ENCODE measurements around the gene CDHR3. TPM values are rescaled to one million over a fixed set of nuclear protein-coding genes. Genes with fewer than 3 reads are reported as not detected.
A peak's percentile ranks its signal among the peaks of the same experiment; 100 is the strongest.
"Not testable (repeated sequence)": the region's sequence is repeated elsewhere in the genome, so short reads cannot be mapped to it uniquely, and the experiment has no call there.

CDHR3 gene
- total RNA-seq, 1 experiment from 2014 or later: 2.0 TPM

DNA sequence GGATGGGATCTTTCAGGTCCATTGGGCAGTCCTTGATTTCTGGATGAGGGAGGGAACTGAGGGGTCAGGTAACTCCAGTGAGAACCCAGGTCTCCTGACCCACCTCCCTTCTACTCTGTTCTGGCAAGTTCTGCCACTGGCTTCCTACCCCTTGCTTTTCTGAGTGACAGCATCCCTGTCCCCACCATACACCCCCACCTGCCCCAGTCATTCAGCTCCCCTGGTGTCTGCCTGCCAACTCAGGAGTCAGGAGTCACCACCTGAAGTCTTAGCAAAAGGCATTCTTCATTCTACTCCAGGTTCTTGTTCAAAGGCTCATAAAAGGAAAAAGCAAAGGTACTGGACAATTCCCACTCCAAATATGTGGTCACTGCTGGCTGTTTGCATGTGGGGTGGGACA is 26.6 kb downstream of the CDHR3 start:
- in situ Hi-C loops (cut with HindIII; ENCODE audit: low pct_unique_long_range_greater_than_20kb, low sequenced_read_pairs): no loop called here
- no peak for DNase-seq (ENCODE audit: low read depth)

DNA sequence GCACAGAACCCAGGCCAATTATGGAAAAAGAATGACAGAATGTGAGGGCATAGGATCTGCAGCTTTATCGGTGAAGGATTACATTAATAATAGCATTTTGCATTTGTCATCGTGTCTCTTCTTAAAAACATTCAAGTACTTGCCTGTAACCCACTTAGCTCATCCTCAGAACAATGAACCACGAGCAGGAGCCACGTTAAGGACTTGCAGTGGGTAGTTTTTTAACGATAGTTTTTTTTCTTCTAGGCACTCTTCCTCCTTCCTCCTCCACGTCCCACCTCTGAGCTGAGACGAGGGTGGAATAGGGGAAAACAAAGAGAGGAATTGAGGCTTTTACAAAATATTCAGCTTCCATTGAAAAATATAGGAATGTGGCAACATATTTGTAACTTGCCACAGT is 27.1 kb downstream of the CDHR3 start:
- no peak for DNase-seq (ENCODE audit: low read depth)
- in situ Hi-C loops (cut with HindIII; ENCODE audit: low pct_unique_long_range_greater_than_20kb, low sequenced_read_pairs): no loop called here

DNA sequence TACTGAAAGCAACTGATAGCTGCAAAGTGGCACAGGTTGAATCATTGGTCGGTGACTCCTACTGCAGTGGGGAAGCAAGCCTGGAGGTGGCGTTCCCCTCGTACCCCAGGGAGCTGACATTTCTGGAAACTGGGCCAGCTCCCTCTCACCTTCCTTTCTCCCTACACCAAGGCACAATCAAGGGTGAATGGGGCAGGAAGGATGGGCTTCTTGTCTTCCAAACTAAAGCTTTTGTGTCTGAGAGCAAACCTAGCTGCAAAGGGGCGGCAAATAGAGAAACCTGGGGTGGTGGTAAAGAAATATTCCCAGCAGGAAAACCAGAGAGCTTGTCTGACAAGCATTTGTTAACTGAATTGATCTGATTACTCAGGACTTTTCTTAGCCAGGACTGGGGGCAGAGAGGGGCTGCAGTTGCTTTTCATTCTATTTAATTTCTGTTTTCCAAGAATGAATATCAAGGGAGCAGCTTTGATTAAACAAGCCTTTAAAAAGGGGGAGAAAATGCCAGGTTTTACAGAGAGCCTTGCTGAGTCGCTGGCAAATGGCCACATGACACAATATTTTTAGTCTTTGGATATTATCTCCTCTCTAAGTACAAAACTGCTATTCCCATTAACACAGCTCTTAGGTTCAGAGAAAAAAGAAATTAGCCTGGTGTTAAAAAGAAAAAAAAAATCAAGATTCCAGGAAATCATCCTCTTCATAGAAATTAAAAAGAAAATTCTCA is 27.8 kb downstream of the CDHR3 start:
- in situ Hi-C loops (cut with HindIII; ENCODE audit: low pct_unique_long_range_greater_than_20kb, low sequenced_read_pairs): no loop called here
- DNase-seq (ENCODE audit: low read depth): no peak

DNA sequence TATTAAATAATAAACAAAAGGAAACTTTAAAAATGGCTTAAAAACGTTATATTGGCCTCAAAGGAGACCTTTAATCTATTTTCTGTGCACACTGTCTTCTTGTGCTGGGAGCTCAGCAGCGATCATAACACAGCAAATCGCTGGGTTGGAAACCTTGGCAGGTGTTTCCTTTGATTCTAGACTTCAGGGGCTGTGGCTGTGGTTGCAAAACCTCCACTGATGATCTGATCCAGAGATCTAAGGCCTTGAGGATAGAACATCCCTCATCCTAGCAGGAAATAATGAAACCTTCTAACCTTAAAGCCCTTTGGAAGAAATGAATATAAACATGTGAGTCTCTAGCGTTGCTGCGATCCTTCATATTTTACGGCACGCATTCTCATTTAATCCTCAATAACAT is 29.8 kb downstream of the CDHR3 start:
- in situ Hi-C loops (cut with HindIII; ENCODE audit: low pct_unique_long_range_greater_than_20kb, low sequenced_read_pairs): no loop called here
- no peak for DNase-seq (ENCODE audit: low read depth)

DNA sequence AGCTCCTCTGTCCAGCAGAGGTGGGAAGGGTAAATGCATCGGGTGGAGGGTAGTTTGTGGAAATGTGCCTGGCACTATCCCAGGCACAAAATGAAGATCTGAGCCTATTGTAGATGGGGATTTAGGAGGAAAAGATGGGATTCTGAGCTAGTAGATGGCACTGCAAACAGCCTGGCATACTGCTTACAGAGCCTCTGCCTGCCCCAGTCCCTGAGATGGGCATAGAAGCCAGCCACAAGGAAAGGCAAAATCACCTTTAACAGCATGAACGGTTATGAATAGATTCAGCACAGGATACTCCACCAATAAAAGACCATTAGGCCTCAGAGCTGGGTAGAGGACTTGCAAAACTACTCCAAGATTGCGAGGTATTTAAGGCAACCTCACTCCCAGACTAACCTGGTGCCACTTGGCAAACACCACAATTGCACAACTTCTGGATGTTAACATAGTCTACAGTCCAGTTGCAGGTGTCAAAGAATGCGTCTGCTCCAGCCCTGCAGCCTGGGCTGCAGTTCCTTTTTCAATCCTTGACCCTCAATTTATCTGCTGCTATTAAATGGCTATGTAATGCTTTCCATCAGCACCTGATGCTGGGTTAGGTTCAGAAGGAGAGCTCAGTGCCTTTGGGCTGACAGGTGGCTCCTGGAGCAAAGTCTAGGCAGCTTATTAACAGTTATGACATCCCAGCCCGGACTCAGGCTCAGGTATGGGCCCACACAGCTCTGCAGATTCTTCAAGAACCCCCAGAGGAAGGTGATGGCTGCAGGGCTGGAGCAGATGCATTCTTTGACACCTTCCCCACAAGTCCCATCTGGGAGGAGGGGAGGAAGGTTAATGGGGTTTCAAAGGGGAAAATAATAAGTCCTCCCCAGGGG is 34.0 kb downstream of the CDHR3 start:
- no peak for DNase-seq (ENCODE audit: low read depth)
- in situ Hi-C loops (cut with HindIII; ENCODE audit: low pct_unique_long_range_greater_than_20kb, low sequenced_read_pairs): no loop called here

DNA sequence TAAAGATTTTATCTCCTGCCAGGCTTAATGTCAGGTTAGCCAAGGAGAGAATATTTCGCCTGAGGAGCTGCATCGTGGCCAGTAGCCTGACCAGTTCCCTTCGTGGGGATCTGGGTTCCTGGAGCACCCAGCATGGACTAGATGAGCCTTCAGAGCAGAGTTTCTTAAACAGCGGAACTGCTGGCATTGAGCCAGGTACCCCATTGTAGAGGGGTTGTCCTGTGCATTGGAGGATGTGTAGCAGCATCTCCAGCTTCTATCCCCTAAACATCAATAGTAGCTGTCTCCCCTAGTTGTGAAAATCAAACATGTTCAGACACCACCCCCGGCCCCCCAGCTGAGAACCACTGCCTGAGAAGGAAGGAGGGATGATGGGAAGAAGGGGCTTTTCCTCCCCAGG is 36.2 kb downstream of the CDHR3 start:
- DNase-seq (ENCODE audit: low read depth): no peak
- in situ Hi-C loops (cut with HindIII; ENCODE audit: low pct_unique_long_range_greater_than_20kb, low sequenced_read_pairs): no loop called here

DNA sequence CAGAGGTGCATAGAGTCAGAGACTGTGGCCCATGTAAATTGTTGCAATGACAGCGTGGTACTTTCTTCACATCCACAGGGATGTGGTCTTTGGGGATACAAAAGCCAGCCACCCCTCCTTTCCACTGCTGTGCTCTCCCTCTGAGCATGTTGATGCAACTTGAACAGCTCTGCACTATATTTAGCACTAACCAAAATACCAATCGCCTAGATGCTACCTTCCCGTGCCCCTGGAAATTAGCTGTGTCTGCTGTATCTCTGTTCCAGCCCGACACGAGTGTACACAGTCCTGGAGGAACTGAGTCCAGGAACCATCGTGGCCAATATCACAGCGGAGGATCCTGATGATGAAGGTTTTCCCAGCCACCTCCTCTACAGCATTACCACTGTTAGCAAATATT is 38.1 kb downstream of the CDHR3 start:
- in situ Hi-C loops (cut with HindIII; ENCODE audit: low pct_unique_long_range_greater_than_20kb, low sequenced_read_pairs): no loop called here
- no peak for DNase-seq (ENCODE audit: low read depth)

DNA sequence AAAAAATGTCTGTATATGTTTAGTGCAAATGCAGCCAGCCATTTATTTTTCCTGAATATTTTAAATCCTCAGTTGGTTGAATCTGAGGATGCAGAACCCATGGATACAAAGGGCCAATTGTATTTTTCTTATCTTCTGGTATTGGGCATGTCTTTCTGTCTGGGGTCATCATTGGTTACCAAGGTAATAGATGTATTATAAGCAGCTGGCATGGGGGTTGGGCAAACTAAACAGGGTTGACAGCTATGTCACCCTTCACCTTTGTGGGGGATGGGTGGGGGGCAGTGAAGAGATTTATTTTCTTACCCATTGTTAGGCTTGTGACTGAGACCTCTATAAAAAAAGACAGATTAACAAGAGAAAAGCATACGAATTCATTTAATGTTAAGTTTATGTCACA is 38.8 kb downstream of the CDHR3 start:
- no peak for DNase-seq (ENCODE audit: low read depth)
- in situ Hi-C loops (cut with HindIII; ENCODE audit: low pct_unique_long_range_greater_than_20kb, low sequenced_read_pairs): no loop called here

DNA sequence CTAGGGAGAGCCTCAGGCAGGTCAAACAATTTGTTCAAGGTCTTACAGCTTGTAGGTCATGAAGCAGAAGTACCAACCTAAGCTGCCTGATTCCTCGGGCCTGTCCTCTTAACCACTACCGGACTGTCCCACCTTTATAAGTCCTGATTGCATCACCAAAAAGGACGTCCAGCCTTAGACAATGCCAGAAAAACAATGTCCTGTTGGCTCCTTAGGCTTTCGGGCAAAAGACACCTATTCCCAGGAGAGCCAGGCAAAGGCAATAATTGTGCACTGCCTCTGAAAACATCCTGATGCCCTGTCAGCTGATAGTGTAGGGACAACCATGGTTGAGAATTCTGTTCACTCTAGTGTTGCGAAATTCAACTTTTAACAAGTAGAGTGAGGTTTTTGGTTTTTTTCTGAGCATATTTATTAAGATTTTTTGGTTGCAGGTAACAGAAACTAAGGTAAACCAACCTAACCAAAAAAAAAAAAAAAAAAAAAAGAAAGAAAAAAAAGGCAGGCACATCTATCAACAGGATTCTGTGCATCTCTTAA is 40.5 kb downstream of the CDHR3 start:
- in situ Hi-C loops (cut with HindIII; ENCODE audit: low pct_unique_long_range_greater_than_20kb, low sequenced_read_pairs): no loop called here
- no peak for DNase-seq (ENCODE audit: low read depth)

DNA sequence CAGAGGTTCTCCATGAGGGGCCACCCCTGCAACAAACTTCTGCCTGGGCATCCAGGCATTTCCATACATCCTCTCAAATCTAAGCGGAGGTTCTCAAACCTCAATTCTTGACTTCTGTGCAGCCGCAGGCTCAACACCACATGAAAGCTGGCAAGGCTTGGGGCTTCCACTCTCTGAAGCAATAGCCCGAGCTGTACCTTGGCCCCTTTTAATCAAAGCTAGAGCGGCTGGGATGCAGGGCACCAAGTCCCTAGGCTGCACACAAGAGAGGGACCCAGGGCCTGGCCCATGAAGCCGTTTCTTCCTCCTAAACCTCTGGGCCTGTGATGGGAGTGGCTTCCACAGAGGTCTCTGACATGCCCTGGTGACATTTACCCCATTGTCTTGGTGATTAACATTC is 43.8 kb downstream of the CDHR3 start:
- in situ Hi-C loops (cut with HindIII; ENCODE audit: low pct_unique_long_range_greater_than_20kb, low sequenced_read_pairs): no loop called here
- no peak for DNase-seq (ENCODE audit: low read depth)

DNA sequence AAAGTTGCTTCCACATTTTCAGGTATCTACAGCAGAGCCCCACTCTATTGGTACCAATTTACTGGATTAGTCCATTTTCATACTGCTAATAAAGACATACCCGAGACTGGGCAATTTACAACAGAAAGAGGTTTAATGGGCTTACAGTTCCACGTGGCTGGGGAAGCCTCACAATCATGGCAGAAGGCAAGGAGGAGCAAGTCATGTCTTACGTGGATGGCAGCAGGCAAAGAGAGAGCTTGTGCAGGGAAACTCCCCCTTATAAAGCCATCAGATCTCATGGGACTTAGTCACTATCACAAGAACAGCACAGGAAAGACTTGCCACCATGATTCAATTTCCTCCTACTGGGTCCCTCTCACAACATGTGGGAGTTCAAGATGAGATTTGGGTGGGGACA is 44.7 kb downstream of the CDHR3 start:
- DNase-seq (ENCODE audit: low read depth); in situ Hi-C loops (cut with HindIII; ENCODE audit: low pct_unique_long_range_greater_than_20kb, low sequenced_read_pairs): not testable (repeated sequence)

DNA sequence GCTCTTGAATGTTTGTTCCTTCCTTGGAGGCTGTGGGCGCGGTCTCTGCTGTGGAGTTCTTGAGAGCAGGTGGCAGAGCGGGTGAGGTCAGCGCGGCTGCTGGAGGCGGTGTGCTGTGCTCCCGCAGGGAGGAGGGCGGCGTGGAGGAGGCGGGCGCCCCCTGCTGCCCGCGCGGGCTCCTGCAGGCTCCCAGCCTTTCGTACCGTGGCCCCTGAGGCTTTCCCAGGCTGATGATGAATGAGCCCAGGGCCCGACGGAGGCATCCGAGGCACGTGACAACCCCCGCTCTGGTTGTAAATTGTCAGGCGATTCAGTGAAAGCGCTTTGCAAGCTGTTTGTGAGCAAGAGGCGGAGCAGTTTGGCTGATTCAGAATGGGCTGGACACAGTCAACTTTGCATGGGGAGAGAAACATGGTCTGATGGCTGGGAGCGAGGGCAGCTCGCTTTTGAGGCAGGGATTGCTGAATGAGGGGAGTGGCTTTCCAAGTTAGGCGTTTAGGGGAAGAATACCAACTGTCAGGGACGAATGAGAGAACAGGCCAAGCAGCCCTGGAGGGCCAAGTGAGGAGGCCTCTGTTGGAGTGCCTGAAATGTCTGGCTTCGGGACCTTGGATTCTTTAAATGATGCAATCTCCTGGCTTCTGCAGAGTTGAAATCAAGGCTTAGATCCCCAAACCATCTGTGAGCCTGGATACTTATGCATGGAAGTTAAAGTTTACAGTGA is 46.6 kb downstream of the CDHR3 start:
- DNase-seq (ENCODE audit: low read depth): peak; percentile 99
- in situ Hi-C loops (cut with HindIII; ENCODE audit: low pct_unique_long_range_greater_than_20kb, low sequenced_read_pairs): no loop called here

DNA sequence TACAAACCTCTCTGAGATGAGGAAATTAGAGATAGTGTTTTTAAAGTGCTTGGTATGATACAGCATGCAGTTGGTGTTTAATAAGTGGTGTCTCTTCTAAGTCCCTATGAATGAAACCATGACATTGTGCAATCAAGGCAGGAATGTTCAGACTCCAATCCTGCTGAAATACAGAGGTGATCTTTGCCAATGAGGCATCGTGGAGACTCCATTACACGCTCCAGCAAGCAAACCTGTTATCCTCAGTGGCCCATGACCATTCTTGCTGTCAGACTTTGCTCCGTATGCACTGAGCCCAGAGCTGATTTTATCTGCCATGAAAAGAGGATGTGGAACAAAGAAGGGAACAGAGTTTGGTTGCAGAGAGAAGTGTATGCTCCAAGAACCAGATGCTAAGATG is 47.3 kb downstream of the CDHR3 start:
- DNase-seq (ENCODE audit: low read depth): peak; percentile 71
- in situ Hi-C loops (cut with HindIII; ENCODE audit: low pct_unique_long_range_greater_than_20kb, low sequenced_read_pairs): no loop called here

DNA sequence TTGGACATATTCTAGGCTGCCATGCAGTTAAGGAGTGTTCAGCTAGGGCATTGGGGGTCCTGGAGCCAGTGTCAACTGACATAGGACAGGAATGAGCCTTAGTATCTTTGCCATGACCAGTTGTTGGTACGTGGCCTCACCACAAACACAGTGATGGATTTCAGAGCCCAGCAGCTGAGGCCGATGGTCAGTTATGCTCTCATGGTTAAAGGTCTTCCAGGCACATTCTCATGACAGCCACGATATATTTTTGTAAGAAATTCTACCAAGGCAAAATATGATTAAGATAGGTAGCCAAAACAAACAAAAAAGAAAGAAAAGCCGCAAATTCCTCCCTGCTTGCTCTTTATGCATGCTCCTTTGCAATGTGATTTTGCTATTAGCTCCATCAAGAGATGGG is 47.8 kb downstream of the CDHR3 start:
- in situ Hi-C loops (cut with HindIII; ENCODE audit: low pct_unique_long_range_greater_than_20kb, low sequenced_read_pairs): no loop called here
- no peak for DNase-seq (ENCODE audit: low read depth)

DNA sequence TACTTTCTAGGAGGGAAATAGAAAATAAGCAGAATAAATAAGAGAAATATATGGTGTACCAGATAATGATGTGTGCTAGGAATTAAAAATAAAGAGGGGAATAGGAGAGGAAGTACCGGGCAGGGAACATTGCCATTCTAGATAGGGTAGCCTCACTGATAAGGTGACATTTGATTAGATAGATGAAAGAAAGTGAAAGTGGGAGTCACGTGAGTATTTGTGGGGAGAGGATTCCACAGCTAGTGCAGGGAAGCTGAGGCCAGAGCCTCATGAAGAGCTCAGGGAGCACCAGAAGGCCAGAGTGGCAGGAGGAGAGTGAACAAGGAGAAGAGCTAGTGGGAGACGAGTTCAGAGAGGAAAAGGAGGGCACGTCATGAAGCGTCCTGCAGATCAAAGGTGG is 49.1 kb downstream of the CDHR3 start:
- in situ Hi-C loops (cut with HindIII; ENCODE audit: low pct_unique_long_range_greater_than_20kb, low sequenced_read_pairs): no loop called here
- DNase-seq (ENCODE audit: low read depth): no peak

DNA sequence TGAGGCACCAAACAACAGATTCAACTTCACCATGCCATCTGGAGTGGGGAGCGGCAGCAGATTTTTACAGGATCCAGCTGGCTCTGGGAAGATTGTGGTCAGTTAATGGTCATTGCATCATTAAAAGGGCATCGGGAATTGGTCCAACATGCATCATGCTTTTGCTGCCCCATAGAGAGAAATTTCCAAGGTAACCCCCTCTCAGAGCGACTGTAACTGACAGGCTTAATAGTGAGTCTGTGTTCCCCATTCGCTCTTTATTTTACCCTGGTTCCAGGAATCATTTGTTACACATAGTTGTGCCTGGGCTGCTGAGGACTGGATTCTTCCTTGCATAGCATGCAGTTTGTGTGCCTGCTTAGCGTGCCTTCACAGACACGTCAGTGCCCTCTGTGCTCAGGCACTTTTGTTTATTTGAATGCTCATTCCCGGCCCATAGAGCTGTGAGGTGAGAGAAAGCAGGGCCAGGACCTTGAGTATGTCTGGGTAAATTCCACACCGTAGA is 49.9 kb downstream of the CDHR3 start:
- DNase-seq (ENCODE audit: low read depth): peak; percentile 9
- in situ Hi-C loops (cut with HindIII; ENCODE audit: low pct_unique_long_range_greater_than_20kb, low sequenced_read_pairs): no loop called here

DNA sequence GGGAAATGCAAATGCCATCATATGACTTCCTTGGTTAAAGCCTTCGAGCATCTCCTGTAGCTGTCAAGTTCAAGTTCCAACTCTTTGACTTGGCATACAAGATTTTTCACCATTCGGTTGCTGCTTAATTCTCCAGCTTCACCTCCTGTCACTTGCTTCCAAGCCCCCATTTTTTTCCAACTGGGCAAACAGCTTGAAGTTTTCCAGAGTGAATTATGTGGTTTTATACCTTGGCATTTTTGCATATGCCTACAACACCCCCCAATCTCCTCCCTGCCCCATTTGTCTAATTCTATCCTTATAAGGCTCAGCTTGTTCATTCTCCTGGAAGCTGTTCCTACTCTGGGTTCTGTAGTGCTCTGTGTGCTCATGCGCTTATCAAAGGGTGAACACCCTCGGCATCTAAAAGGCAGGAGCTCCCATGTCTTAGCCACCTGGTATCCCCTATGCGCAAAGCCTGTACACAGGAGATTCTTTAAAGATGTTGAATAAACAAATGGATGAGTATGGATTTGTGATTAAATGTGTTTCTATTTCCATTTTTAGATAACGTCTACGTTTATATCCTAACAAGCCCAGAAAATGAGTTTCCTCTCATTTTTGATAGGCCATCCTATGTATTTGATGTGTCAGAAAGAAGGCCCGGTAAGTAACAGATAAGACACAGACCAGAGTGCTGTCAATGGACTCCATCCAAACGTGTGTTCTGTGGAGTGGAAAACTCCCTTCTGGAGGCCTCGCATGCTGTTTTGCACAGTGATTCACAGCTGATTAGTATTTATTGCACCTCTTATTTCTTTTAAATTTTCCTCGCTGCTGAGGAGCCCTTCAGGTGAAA is 52.5 kb downstream of the CDHR3 start:
- in situ Hi-C loops (cut with HindIII; ENCODE audit: low pct_unique_long_range_greater_than_20kb, low sequenced_read_pairs): no loop called here

DNA sequence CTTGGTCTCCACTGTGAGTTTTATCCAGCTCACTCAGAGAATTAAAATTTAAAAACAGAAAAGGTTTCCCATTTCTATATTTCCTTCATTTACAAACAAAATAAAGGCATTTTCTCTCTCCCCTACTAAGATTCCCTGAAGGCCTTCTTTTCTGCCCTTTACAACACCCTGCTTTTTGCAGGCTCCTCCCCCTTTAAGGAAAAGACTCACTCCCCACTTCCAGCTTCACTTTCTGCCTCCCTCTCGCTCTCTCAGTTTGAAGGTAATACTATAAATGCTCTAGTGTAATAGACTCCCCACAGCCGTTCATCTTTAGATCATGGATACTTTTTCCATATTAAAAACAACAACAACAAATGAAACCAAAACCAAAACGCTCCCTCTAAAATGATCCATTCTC is 53.3 kb downstream of the CDHR3 start:
- DNase-seq (ENCODE audit: low read depth): no peak
- in situ Hi-C loops (cut with HindIII; ENCODE audit: low pct_unique_long_range_greater_than_20kb, low sequenced_read_pairs): no loop called here

More for the DNA sequence above, 52.5 kb downstream of the CDHR3 start:
- no peak for DNase-seq (ENCODE audit: low read depth)

Data from Caki2 (cell line).